Diencephalon (tissue), 1 donor: ENCODE data around the gene FHIP2A. TPM values are rescaled to one million over a fixed set of nuclear protein-coding genes. Genes with fewer than 3 reads are reported as not detected.

Experiments used
- total RNA-seq: library from RNA; depleted of rRNA; stranded (reverse); fragments of >200 nt; gene quantifications from one replicate; pipeline ENCODE4 v1.2.3, GENCODE V29; 2014

Gene FHIP2A
- 50.3 TPM for total RNA-seq

DNA sequence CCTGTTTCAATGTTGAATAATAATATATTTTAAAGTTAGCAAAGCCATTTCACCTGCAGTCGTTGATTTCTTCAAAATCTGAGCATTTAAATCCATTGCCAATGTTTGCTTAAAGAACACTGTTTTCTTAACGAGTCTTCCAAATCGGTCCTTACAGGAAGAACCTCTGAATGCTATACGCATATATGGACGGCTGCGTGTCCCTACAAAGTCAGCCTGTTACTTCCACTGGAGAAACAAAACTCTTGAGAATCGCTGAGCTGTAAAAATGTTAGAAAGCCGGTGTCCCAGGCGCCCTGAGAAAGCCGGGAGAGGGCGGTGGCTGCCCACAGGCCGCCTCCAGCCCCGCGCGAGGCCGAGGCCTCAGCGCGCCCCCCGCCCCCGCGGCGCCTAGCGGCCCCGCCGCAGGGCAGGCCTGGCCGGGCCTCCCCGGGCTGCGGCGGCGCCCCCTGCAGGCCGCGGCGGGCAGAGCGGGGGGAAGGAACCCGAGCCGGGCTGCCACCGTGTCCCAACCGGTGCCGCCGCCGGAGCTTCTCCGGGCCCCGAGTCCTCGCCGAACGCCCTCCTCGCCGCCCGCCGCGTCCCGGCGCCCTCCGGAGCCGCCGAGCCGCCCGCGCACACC is at the start of gene FHIP2A:
Gene FHIP2A (plus strand): TSS at position 488 of the 622 bp plus-strand sequence. CDS start 299 bp downstream, outside the sequence.

Other genes with a start within 250 kb of the FHIP2A start
- 93.9 TPM for gene ABLIM1, start 163.5 kb upstream of the FHIP2A start, total RNA-seq
- gene TRUB1, start 116.4 kb downstream of the FHIP2A start, total RNA-seq = 70.4 TPM